ENCODE results near the gene ZNF239.
"Not testable (repeated sequence)": the region's sequence is repeated elsewhere in the genome, so short reads cannot be mapped to it uniquely, and the experiment has no call there.

Gene ZNF239

GRCh38 chr10:43574001-43574892, at the start of gene ZNF239:
TSS of gene ZNF239 (minus strand) at chr10:43574616. CDS start at chr10:43558079, 16,537 bp downstream.
- FAIRE-seq, result no peak

DNA sequence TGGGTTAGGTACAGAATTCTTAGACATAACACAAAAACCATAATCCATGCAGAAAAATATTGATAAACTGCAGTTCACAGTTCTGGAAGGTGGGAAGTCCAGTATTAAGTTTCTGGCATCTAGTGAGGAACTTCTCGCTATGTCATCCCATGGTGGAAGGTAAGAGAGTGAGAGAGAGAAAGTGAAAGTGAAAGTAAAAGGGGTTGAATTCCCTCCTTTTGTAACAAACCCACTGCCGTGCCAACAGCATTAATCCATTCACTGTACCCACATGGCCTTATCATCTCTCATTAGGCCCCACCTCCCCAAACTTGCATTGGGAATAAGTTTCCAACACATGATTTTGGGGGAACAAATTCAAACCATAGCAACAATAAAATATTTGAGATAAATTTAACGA, 48.9 kb upstream of the ZNF239 start:
- FAIRE-seq, result no peak

GRCh38 chr10:43622038-43622437, 47.6 kb upstream of the ZNF239 start:
- FAIRE-seq, result no peak

GRCh38 chr10:43619368-43619767, 45.0 kb upstream of the ZNF239 start:
- no peak for FAIRE-seq

GRCh38 chr10:43616697-43617370, 42.4 kb upstream of the ZNF239 start:
- FAIRE-seq, result no peak

DNA sequence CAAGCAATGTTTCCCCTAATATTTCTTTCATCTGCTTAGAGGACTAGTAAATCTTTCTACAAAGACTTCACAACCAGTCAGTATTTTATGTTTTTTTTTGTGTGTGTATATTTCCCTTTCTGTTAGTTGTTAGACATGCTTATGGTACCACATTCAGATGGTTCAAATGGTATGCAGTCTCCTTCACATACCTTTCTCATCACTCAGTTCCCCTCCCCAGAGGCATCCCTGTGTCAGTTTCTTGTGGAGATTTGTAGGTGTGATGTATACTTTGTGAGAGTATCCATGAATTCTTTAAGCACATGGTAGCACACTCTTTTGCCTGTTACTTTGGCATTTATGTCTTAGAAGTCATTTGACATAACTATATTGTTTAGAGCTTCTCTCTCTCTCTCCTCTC, 36.2 kb upstream of the ZNF239 start:
- no peak for FAIRE-seq

DNA sequence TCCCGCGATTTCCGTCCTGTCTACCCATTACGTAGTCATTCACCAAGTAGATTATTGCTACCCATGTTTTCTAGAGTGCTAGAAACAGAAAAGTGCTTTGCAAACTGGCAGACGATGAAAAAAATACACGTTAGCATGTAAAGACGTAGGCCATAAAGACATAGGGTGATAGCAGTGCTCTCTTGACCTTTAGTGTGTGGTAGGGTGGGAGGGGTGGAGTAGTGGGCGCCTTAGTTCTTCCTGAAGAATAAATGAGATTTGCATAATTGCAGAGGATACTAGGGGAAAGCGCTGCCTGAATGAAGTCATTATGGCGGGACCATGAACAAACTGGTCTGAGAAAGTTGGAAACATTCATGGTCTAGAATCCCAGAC, 32.8 kb upstream of the ZNF239 start:
- FAIRE-seq, result no peak

GRCh38 chr10:43606323-43607198, 32.1 kb upstream of the ZNF239 start, which contains the start of gene ZNF485:
TSS of gene ZNF485 (plus strand) at chr10:43606438. CDS start at chr10:43607051, 613 bp downstream.
- no peak for FAIRE-seq

- no peak for FAIRE-seq
These were observed 31.5 kb upstream of the ZNF239 start for GRCh38 chr10:43605850-43606322.

DNA sequence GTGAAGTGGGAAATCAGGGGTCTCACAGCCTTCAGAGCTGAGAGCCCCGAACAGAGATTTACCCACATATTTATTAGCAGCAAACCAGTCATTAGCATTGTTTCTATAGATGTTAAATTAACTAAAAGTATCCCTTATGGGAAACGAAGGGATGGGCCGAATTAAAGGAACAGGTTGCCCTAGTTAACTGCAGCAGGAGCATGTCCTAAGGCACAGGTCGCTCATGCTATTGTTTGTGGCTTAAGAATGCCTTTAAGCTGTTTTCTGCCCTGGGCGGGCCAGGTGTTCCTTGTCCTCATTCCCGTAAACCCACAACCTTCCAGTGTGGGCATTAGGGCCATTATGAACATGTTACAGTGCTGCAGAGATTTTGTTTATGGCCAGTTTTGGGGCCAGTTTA, 27.2 kb upstream of the ZNF239 start:
- FAIRE-seq, result not testable (repeated sequence)

GRCh38 chr10:43599333-43599732, 24.9 kb upstream of the ZNF239 start:
- FAIRE-seq, result no peak

DNA sequence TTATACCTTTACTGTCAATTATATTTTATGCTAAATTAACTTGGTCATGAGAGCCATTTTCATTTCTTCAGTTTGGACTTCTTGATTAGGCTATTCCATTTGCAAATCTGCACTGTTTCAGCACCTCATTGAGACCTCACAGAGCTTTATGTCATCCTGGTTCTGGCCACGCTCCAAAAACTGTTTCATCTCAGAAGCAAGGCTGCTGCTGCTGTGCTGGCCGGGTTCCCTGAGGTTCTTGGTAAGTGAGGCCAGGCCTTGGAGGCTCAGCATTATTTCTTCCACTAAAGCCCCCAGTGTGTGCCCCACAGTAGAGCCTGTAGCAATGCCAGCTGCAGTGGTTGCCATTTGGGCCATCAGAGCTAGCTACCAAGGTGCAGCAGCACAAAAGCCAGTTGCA, 24.0 kb upstream of the ZNF239 start:
- no peak for FAIRE-seq

DNA sequence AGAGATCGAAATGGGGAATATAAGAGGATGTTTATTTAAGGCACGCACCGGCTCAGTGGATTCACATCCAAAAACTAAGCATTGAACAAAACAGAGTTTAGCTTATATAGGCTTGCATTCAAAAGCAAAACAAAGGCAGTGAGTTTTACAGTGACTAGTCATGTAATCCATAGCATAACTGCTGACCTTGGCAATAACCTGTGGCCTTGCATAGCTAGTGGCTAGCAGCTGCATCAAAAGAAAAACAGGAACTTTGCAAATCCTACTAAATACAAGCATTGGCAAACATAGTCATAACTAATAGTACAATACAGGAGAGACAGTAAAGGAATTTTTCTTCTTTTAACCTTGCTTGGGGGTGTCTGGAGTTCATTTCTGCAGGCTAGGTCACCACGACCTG, 22.1 kb upstream of the ZNF239 start:
- no peak for FAIRE-seq

GRCh38 chr10:43595739-43596298, 21.4 kb upstream of the ZNF239 start:
- no peak for FAIRE-seq

DNA sequence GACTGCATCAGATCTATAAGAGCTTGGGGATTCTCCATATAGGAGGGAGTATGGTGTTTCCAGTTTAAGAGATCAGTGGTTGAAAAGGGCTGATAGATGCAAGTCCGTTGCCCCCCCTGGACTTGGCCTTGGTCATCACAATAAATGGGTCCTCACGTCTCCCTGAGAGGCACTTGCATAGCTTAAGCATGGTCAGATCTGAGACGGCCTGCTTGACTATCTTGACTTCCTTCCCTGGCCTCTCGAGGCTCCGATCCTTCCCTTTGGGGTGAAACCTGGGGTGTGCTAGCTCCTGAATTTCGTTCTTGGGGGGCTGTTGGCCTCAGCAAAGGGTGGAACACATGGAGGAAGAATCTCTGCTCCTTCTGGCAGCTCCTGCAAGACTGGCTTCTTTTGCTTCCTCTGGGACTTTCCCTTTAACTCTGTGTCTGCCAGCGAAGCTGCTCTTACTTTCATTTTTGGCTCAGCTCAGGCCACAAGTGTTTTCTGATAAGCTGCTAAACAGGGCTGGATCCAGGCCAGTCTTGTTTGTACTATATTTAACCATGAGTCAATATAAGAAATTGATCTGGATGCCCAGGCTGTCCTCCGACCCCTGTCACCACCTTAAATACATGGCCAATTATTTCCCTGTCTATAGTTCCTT, 20.7 kb upstream of the ZNF239 start:
- no peak for FAIRE-seq

DNA sequence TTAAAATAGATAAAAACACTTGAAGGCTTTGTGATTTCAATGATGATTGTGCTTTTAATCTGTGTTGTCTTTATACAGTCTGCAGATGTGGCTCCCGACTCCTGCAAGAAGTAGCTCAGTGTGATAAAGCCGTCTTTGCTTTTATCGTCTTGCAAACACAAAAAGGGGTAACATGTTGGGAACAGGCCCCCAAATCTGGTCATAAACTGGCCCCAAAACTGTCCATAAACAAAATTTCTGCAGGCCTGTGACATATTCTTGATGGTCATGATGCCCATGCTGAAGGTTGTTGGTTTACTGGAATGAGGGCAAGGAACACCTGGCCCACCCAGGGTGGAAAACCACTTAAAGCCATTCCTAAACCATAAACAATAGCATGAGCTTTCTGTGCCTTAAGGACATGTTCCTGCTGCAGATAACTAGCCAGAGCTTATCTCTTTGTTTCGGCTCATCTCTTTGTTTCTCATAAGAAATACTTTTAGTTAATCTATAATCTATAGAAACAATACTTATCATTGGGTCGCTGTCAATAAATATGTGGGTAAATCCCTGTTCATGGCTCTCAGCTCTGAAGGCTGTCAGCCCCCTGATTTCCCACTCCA, 17.0 kb upstream of the ZNF239 start:
- no peak for FAIRE-seq

DNA sequence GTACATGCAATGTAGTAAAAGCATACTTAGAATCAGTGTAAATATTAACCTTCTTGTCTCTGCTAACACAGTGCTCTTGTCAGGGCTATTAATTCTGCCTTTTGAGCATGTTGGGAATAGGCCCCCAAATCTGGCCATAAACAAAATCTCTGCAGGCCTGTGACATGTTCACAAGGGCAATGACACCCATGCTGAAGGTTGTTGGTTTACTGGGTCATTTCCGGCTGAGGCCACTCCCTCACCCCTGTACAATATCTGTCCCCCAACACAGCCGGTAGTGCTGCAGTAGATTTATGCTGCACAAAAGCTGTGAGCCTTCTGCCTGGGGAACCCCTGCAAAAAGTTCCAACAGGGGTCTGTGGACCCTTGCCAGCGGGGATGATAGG, 12.3 kb upstream of the ZNF239 start:
- not testable (repeated sequence) for FAIRE-seq

DNA sequence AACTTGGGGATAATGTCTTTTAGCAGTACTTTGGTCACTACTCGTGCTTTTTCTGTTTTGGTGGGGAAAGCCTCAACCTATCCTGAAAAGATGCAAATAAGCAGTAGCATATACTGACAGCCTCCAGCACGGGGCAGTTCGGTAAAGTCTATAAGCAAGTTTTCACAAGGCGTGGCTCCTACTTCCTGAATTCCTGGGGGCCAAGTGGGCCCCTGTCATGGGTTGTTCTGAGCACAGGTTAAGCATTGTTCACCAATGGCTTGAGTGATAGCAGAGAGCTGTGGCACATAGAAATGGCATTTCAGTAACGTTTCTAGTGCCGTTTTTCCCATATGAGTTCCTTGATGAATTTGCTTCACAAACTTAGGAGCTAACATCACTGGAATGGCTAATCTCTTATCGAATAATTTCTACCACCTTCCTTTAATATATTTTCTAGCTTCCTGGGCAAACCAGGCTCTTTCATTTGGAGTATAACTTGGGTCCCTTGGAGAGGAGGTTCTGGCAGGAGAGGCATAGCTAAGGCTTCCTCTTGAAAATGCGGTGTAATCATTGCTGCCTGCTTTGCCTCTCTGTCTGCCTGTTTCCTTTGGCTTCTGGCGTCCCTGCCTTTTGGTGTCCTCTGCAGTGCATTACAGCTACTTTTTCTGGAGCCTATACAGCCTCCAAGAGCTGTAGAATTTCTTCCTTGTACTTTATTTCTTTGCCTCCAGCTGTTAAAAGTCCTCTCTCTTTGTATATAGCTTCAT, 11.7 kb upstream of the ZNF239 start:
- FAIRE-seq, result no peak

- no peak for FAIRE-seq
These were observed 10.6 kb upstream of the ZNF239 start for GRCh38 chr10:43585046-43585445.

GRCh38 chr10:43584051-43584450, 9.6 kb upstream of the ZNF239 start:
- no peak for FAIRE-seq

DNA sequence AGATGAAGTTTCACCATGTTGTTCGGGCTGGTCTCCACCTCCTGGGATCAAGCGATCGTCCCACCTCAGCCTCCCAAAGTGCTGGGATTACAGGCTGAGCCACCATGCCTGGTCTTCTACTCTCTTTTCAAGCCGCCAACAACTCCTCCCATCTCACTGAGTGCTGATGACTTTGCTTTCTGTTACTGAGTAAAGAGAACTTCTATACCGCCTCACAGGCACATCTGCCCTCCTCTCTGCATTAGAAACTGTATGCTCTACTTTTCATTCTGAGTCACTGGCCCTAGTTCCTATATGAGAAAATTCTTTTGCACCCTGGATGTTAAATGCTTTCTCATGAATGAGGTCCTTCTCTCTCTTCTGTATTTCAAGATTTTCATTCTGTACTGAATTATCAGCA, 2.2 kb upstream of the ZNF239 start:
- no peak for FAIRE-seq

All from colon (tissue), 2 donors.